Posterior vena cava (tissue), 2 donors: ENCODE measurements around the gene PCLO. TPM values are rescaled to one million over a fixed set of nuclear protein-coding genes. Genes with fewer than 3 reads are reported as not detected.
"Not testable (repeated sequence)": the region's sequence is repeated elsewhere in the genome, so short reads cannot be mapped to it uniquely, and the experiment has no call there.

ENCODE experiments used
- DNase-seq: peaks from one replicate; pipeline ENCODE4 v3.0.0-alpha.2; 2020; ENCODE audit warnings: low spot score
- intact Hi-C, 2 donors: fragments of 100-400 bp; cut with DNase I; formaldehyde crosslinking; loops; one replicate each; pipeline versions ENCODE4 v1.14.1 to v1.14.2; 2022 to 2023
- total RNA-seq, 2 donors: library from RNA; stranded (reverse); fragmentation: NEBNext Ultra II Directional; extraction: Animal tissue kit (Norgen Biotek cat#: 25700); gene quantifications; one replicate each; pipeline ENCODE4 v1.2.1, GENCODE V29; 2021
- donor health status: DM: yes; HTN: yes; CAD: no.
- donor health status: DM: yes; HTN: yes; CAD: no.

The PCLO gene
- total RNA-seq, 2 donors from 2014 or later = 0.62 to 1.2 TPM

- DNase-seq, intact Hi-C loops: not testable (repeated sequence)
Measured at GRCh38 chr7:82706344-82706743, 456.3 kb downstream of the PCLO start.

GRCh38 chr7:82705517-82706260, 457.0 kb downstream of the PCLO start:
- intact Hi-C loops = no loop called here
- DNase-seq = no peak

- intact Hi-C loops = no loop called here
- DNase-seq = no peak
Measured at GRCh38 chr7:82704121-82704520, 458.6 kb downstream of the PCLO start.
